Measurements from ENCODE around the gene PHEX. TPM values are rescaled to one million over a fixed set of nuclear protein-coding genes. Genes with fewer than 3 reads are reported as not detected.

Gene PHEX
- total RNA-seq = under 1 TPM in 1 of 2 donors, not detected in 1; 0.56 TPM

GRCh38 chrX:22032084-22032483, at the start of gene PHEX:
Gene PHEX (plus strand): TSS chrX:22032325. CDS start chrX:22033006, 681 bp downstream.
- no peaks in the 10 kb centered on the region for H3K4me1 ChIP-seq
- intact Hi-C loops (cut with DNase I) = no loop called here

GRCh38 chrX:21985332-21985777, 46.8 kb upstream of the PHEX start:
- Histone ChIP-seq H3K27ac (no peak overlapping the region), H3K9ac (ENCODE audit: low read depth in 2 of 2, low read length in 2 of 2) (no peak overlapping the region)
- intact Hi-C loops (cut with DNase I) = loop anchor here (5.0 kb wide), 1 partner anchor 207 kb away; no protein-coding TSS in a partner anchor

More at GRCh38 chrX:22032084-22032483, at the start of gene PHEX:
- no peaks in the 10 kb centered on the region for H3K9me3 ChIP-seq
- H3K36me3 ChIP-seq = no peaks in the 10 kb centered on the region
- no peak within 1 kb of the TSS for H3K27ac ChIP-seq
- no peak for TF ChIP-seq CTCF (IDR thresholded peaks at IDR 0.05)
- H3K9ac ChIP-seq (ENCODE audit: low read depth in 2 of 2, low read length in 2 of 2) = no peak within 1 kb of the TSS
- no peak for DNase-seq
- no peak within 1 kb of the TSS for H3K4me3 ChIP-seq
- H3K27me3 ChIP-seq = no peaks in the 10 kb centered on the region

GRCh38 chrX:21986596-21986995, 45.5 kb upstream of the PHEX start:
- intact Hi-C loops (cut with DNase I) = loop anchor here (5.0 kb wide), 1 partner anchor 206 kb away; no protein-coding TSS in a partner anchor
- Histone ChIP-seq H3K4me3 (no peak overlapping the region), H3K36me3 (no peaks in the 10 kb centered on the region), H3K9ac (ENCODE audit: low read depth in 2 of 2, low read length in 2 of 2) (no peak overlapping the region), H3K9me3 (no peaks in the 10 kb centered on the region), H3K27ac (no peak overlapping the region), H3K4me1 (no peaks in the 10 kb centered on the region), H3K27me3 (no peaks in the 10 kb centered on the region)
- no peak for TF ChIP-seq CTCF (IDR thresholded peaks at IDR 0.05)
- no peak for DNase-seq

More at GRCh38 chrX:21985332-21985777, 46.8 kb upstream of the PHEX start:
- Histone ChIP-seq H3K36me3 (no peaks in the 10 kb centered on the region), H3K4me3 (no peak overlapping the region), H3K4me1 (no peaks in the 10 kb centered on the region), H3K27me3 (no peaks in the 10 kb centered on the region), H3K9me3 (no peaks in the 10 kb centered on the region)
- peak; percentile 92 for TF ChIP-seq CTCF (IDR thresholded peaks at IDR 0.05)
- peak; percentile 76 for DNase-seq

GRCh38 chrX:21989384-21989783, 42.7 kb upstream of the PHEX start:
- H3K36me3 ChIP-seq = no peaks in the 10 kb centered on the region
- no peaks in the 10 kb centered on the region for H3K9me3 ChIP-seq
- DNase-seq = no peak
- H3K9ac ChIP-seq (ENCODE audit: low read depth in 2 of 2, low read length in 2 of 2) = no peak overlapping the region
- no peak overlapping the region for H3K27ac ChIP-seq
- intact Hi-C loops (cut with DNase I) = loop anchor here (5.0 kb wide), 1 partner anchor 203 kb away; no protein-coding TSS in a partner anchor
- H3K4me1 ChIP-seq = no peaks in the 10 kb centered on the region
- no peak for TF ChIP-seq CTCF (IDR thresholded peaks at IDR 0.05)
- H3K27me3 ChIP-seq = no peaks in the 10 kb centered on the region
- H3K4me3 ChIP-seq = no peak overlapping the region

GRCh38 chrX:21990832-21991231, 41.3 kb upstream of the PHEX start:
- no peaks in the 10 kb centered on the region for H3K27me3 ChIP-seq
- H3K27ac ChIP-seq = no peak overlapping the region
- no peaks in the 10 kb centered on the region for H3K9me3 ChIP-seq
- intact Hi-C loops (cut with DNase I) = no loop called here
- no peak for TF ChIP-seq CTCF (IDR thresholded peaks at IDR 0.05)
- no peak for DNase-seq
- H3K4me1 ChIP-seq = no peaks in the 10 kb centered on the region
- H3K36me3 ChIP-seq = no peaks in the 10 kb centered on the region
- no peak overlapping the region for H3K4me3 ChIP-seq
- H3K9ac ChIP-seq (ENCODE audit: low read depth in 2 of 2, low read length in 2 of 2) = no peak overlapping the region
